Stimulated activated effector memory CD8-positive, alpha-beta T cell treated with anti-CD3 and anti-CD28 coated beads, Interleukin-12 subunit alpha, Interleukin-12 subunit beta, amount 100 ng/mL, for 72 hours (primary cell): ENCODE data around the gene FOXF2.
A peak's percentile ranks its signal among the peaks of the same experiment; 100 is the strongest.

Source experiments
- ATAC-seq: fragments of 150-1000 bp; cut with Tn5 transposase; 2 replicates; pipeline ENCODE4 v1.10.0; 2021
- DNase-seq, 2 donors: peaks; one replicate each; pipeline ENCODE4 v3.0.0; 2021 to 2022; ENCODE audit warnings: low spot score in 2 of 2
- H3K27ac Mint-ChIP-seq: one replicate; pipeline ENCODE4 v1.8.0; 2022; ENCODE audit warnings: mild to moderate bottlenecking, mixed read lengths
- H3K36me3 Mint-ChIP-seq: one replicate; pipeline ENCODE4 v1.8.0; 2022; ENCODE audit warnings: mild to moderate bottlenecking, mixed read lengths
- H3K4me1 Mint-ChIP-seq: one replicate; pipeline ENCODE4 v1.8.0; 2022; ENCODE audit warnings: mixed read lengths
- H3K4me3 Mint-ChIP-seq: one replicate; pipeline ENCODE4 v1.8.0; 2022; ENCODE audit warnings: mild to moderate bottlenecking, mixed read lengths
- H3K9me3 Mint-ChIP-seq: one replicate; pipeline ENCODE4 v1.8.0; 2022; ENCODE audit warnings: mixed read lengths

FOXF2 gene

GRCh38 chr6:1383729-1384548 is 5.4 kb upstream of the FOXF2 start:
- DNase-seq (no peak), ATAC-seq (no peak)
- Mint-ChIP-seq H3K36me3 (peaks cover 18% of the 10 kb centered on the region), H3K27ac (no peak overlapping the region), H3K4me1 (peaks cover 30% of the 10 kb centered on the region), H3K4me3 (no peak overlapping the region), H3K9me3 (no peaks in the 10 kb centered on the region)

GRCh38 chr6:1384549-1385128 is 4.7 kb upstream of the FOXF2 start:
- no peak overlapping the region for H3K27ac Mint-ChIP-seq
- H3K36me3 Mint-ChIP-seq = peaks cover 16% of the 10 kb centered on the region
- H3K4me1 Mint-ChIP-seq = peaks cover 28% of the 10 kb centered on the region
- H3K9me3 Mint-ChIP-seq = no peaks in the 10 kb centered on the region
- ATAC-seq (no peak), DNase-seq (no peak)
- no peak overlapping the region for H3K4me3 Mint-ChIP-seq

DNA sequence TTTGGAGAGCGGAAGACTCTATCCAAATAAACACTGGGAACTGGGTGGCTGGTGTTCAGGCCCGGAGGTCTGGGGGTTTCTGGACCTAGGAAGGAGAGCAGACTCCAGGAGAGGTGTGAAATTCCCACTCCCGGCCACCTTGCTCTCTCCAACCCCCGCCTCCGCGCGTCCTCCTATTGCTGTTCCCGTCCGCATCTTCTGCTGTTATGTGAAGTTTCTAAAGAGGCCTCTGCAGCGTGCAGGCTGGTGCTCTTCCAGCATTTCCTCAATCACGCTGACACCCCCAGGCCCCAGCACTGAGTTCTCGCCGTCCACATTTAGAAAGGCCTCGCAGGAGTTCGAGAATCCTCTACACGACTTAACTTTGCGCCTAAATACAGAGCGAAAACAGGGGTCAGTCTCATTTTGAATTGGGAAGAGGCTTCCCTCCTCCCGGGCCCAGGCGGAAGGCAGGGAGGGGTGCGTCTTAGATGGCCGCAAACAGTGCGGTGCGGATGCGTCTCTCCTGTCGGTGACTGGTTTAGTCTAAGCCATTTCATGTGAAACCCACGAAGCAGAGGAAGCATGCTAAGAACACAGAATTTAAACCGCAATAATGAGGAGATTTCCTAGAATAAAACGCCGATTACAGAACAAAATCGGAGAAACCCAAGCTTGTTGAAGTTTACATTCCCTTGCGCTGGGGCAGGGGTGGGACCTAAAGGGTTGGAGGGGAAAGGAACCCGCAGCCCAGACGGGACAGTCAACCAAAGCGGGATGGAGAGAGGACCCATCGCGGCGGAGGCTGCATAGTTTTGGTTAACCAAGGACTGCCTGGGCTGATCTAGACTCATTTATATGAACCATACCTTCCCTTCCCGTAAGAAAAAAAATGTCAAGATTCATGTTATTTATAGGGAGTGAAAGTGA is 4.0 kb upstream of the FOXF2 start:
- no peak overlapping the region for H3K4me3 Mint-ChIP-seq
- peaks cover 33% of the 10 kb centered on the region for H3K4me1 Mint-ChIP-seq
- H3K27ac Mint-ChIP-seq = no peak overlapping the region
- peaks cover 16% of the 10 kb centered on the region for H3K36me3 Mint-ChIP-seq
- ATAC-seq (no peak), DNase-seq (no peak)
- no peaks in the 10 kb centered on the region for H3K9me3 Mint-ChIP-seq

DNA sequence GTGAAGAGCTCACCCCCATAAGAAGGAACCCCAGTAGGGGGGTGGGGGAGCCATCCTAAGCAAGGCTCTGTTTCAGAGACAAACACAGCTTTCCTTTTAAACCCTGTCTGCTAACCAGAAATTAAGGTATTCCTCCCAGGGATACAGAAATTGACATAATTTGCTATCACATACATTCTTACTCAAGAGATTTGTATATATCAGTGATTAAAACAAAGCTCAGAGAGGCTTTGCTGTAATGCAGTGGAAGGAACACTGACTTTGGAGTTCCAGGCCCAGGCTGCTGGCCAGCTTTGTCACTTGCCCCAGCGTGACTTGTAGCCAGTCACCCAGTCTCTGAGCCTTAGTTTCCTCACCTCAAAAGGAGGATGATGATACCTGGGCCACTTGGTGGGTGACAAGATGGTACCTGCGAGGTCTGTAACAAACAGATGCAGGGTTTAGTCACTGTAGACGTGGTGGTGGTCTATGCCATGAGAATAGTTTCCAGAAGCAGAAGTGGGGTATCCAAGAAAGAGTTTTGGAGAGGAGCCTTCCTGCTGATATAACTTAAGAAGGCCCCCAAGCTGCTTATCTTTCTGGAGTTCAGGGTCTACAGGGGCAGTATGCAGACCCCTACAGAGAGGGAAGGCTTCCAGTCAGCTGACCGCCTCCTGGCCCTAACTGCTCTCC is 3.2 kb upstream of the FOXF2 start:
- Mint-ChIP-seq H3K4me3 (no peak overlapping the region), H3K9me3 (no peaks in the 10 kb centered on the region), H3K36me3 (peaks cover 16% of the 10 kb centered on the region), H3K4me1 (peaks cover 28% of the 10 kb centered on the region), H3K27ac (no peak overlapping the region)
- DNase-seq = no peak
- no peak for ATAC-seq

DNA sequence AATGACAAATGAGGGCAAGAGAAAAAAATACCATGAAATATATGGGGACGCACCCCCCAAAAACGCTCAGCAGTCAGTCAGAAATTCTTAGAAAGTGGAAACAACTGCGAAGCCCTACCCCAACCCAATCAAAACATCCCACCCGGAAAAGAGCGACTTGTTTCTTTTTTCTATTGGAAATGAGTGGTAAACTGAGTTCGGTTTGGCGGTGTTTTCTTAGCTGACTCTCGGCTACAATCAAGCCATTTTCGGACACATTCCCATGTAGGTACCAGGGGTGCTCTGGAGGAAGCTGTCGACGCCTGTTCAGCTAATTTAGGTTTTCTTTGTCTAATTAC is 1.9 kb upstream of the FOXF2 start:
- H3K36me3 Mint-ChIP-seq = peaks cover 16% of the 10 kb centered on the region
- no peaks in the 10 kb centered on the region for H3K9me3 Mint-ChIP-seq
- ATAC-seq (no peak), DNase-seq (no peak)
- peaks cover 28% of the 10 kb centered on the region for H3K4me1 Mint-ChIP-seq
- H3K27ac Mint-ChIP-seq = no peak overlapping the region
- H3K4me3 Mint-ChIP-seq = no peak overlapping the region

GRCh38 chr6:1387876-1388629 is 1.3 kb upstream of the FOXF2 start:
- Mint-ChIP-seq H3K4me3 (peak overlapping the region; percentile 68), H3K27ac (no peak overlapping the region), H3K36me3 (peaks cover 16% of the 10 kb centered on the region), H3K4me1 (peaks cover 28% of the 10 kb centered on the region), H3K9me3 (no peaks in the 10 kb centered on the region)
- ATAC-seq (peak; percentile 14), DNase-seq (no peak)

DNA sequence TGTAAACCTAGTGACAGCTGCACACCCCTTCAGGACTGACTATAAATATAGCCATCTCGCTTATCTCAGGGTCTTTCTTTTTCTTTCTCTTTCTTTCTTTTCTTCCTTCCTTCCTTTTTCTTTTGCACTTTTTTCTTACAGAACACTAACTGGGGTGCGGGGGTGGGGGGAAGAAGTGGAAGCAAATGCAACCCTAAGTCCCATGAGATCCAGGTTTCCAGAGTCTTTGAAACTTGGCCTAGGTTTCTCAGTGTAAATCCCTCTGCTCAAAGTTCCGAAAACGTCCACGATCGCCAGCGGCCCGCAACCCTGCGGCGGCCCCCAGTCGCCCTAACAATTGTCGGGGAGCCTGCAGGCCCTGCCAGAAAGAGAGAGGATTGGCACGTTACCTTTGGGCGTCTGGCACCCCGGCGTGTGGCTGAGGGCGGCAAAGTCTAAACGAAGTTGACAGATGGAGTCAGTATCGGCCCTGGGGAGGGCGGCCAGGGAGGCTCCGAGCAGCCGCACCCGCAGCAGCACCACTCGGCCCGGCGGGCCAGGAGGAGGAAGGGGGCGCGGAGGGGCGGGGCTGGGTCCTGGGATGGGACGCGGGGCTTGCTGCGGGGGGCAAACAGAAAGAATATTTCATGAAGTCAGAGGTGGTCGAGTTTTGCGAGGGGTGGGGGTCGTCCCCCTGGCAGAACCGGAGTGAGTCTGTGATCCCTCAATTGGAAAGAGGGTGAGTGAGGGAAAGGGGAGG is 577 bp upstream of the FOXF2 start:
- Mint-ChIP-seq H3K4me1 (peaks cover 28% of the 10 kb centered on the region), H3K27ac (peak overlapping the region; percentile 56), H3K36me3 (peaks cover 16% of the 10 kb centered on the region), H3K4me3 (peak overlapping the region; percentile 68), H3K9me3 (no peaks in the 10 kb centered on the region)
- DNase-seq (no peak), ATAC-seq (no peak)

DNA sequence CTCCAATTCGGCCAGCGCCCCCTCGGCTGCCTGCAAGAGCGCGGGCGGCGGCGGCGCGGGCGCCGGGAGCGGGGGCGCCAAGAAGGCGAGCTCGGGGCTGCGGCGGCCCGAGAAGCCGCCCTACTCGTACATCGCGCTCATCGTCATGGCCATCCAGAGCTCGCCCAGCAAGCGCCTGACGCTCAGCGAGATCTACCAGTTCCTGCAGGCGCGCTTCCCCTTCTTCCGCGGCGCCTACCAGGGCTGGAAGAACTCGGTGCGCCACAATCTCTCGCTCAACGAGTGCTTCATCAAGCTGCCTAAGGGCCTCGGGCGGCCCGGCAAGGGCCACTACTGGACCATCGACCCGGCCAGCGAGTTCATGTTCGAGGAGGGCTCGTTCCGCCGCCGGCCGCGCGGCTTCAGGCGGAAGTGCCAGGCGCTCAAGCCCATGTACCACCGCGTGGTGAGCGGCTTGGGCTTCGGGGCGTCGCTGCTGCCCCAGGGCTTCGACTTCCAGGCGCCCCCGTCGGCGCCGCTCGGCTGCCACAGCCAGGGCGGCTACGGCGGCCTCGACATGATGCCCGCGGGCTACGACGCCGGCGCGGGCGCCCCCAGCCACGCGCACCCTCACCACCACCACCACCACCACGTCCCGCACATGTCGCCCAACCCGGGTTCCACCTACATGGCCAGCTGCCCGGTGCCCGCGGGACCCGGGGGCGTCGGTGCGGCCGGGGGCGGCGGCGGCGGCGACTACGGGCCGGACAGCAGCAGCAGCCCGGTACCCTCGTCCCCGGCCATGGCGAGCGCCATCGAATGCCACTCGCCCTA is 963 bp downstream of the FOXF2 start:
- Mint-ChIP-seq H3K4me3 (peak overlapping the region; percentile 68), H3K36me3 (peaks cover 11% of the 10 kb centered on the region)
- no peak for DNase-seq

DNA sequence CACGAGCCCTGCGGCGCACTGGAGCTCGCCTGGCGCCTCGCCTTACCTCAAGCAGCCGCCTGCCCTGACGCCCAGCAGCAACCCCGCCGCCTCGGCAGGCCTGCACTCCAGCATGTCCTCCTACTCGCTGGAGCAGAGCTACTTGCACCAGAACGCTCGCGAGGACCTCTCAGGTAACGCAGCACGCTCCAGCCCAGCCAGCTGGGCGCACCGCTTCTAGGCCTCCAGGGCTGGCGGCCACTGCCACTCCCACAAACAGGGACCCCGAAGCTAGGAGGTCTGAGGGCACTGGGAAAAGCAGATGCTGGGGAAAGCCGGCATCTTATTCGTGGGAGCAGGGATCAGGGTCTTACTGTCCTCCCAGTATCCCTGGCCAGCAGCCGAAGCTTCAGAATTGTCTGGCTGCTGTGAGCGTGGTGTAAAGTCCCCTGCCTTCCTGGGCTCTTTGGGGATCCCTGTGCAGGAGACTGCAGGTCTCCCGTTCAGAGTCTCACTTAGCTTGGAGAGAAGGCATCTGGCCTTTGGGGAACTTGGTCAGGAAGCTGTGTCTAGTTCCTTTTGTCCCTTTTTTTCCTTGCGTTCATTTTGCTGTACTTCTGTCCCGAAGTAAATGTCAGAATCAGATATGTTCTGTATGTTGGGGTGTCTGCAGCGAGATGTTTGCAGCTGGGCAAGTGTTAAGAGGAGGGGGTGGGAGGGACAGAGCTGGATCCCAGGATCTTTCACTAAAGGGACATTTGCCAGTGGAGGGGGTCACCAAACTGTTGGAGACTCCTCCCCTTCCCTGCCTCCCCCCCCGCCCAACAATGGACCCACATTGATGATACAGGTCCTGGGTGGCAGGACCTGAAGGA is 1.8 kb downstream of the FOXF2 start:
- no peak overlapping the region for H3K27ac Mint-ChIP-seq
- no peak for ATAC-seq
- no peak for DNase-seq
- no peaks in the 10 kb centered on the region for H3K9me3 Mint-ChIP-seq
- H3K36me3 Mint-ChIP-seq = peaks cover 10% of the 10 kb centered on the region
- peak overlapping the region; percentile 68 for H3K4me3 Mint-ChIP-seq
- H3K4me1 Mint-ChIP-seq = peaks cover 24% of the 10 kb centered on the region

More for the DNA sequence above, 963 bp downstream of the FOXF2 start:
- peaks cover 23% of the 10 kb centered on the region for H3K4me1 Mint-ChIP-seq
- ATAC-seq = peak; percentile 39
- no peaks in the 10 kb centered on the region for H3K9me3 Mint-ChIP-seq
- H3K27ac Mint-ChIP-seq = no peak overlapping the region

GRCh38 chr6:1391800-1392309 is 2.5 kb downstream of the FOXF2 start:
- no peaks in the 10 kb centered on the region for H3K9me3 Mint-ChIP-seq
- ATAC-seq = no peak
- no peak overlapping the region for H3K27ac Mint-ChIP-seq
- H3K4me1 Mint-ChIP-seq = peaks cover 31% of the 10 kb centered on the region
- H3K36me3 Mint-ChIP-seq = peaks cover 10% of the 10 kb centered on the region
- no peak for DNase-seq
- H3K4me3 Mint-ChIP-seq = no peak overlapping the region

DNA sequence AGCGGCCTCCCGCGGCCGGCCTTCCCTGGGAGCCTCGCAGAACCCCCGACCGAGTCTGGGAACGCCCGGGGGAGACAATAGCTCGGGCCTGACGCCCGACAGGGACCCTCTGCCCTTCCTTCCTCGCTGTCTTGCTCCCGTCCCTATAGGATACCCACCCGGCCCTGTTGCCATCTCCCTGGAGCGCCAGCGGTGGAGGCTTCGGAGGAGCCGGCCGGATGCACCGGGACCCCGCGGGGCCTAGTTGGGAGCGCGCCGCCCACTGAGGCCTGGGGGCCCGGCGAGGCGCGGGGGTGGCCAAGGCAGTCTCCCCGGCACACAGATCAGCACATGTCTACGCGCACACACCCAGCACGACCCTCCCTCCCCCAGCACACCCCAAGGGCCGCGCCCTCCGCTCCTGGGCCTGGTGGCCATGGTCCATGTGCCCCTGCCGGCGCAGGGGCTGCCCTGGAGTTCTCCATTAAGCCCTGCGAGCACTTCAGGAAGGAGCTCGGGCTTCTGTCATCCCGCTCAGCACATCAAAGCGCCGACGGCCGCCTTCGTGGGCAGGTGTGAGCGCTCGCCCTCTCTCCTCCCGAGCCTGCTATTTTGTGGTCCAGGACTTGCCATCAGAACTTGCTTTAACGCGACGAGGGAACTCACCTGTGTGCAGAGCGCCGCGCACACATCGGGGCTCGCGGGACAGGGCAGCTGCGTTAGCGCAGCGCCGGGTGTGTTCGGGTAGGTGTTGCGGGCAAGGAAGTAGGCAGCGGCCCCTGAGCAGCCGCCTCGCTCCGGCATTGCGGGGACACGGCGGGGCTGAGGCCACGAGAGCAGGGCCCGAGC is 3.7 kb downstream of the FOXF2 start:
- Mint-ChIP-seq H3K4me3 (no peak overlapping the region), H3K4me1 (peaks cover 39% of the 10 kb centered on the region), H3K9me3 (no peaks in the 10 kb centered on the region), H3K27ac (no peak overlapping the region), H3K36me3 (peaks cover 14% of the 10 kb centered on the region)
- DNase-seq (no peak), ATAC-seq (no peak)
